Pancreas (tissue), 10 donors: Measurements from ENCODE around the gene USB1. TPM values are rescaled to one million over a fixed set of nuclear protein-coding genes. Genes with fewer than 3 reads are reported as not detected.

Experiments
- ATAC-seq, 4 donors: fragments of 200-7000 bp; cut with Tn5 transposase; one replicate each; pipeline versions ENCODE4 v1.8.0 to v1.9.1; 2020; ENCODE audit warnings: mild to moderate bottlenecking in 4 of 4, moderate library complexity in 4 of 4
- DNase-seq, 6 donors: peaks; one replicate each; pipeline ENCODE4 v3.0.0-alpha.2; 2020
- FAIRE-seq: peaks from 2 replicates; lab custom pipeline; 2012; peaks lifted over from hg19 to GRCh38; lab: Jason Lieb, UNC
- H3K27ac ChIP-seq, 4 donors: fragments of 200-600 bp; sonication (generic); 1 replicate in 3 of 4; 2 replicates in 1 of 4; pipeline versions ENCODE4 v1.5.0 to v1.8.0; 2020
- H3K27me3 ChIP-seq, 4 donors: fragments of 200-600 bp; one replicate each; pipeline ENCODE4 v1.8.0; 2021
- H3K36me3 ChIP-seq, 3 donors: fragments of 200-600 bp; sonication (generic) in 1 of 3; one replicate each; pipeline versions ENCODE4 v1.5.0 to v1.8.0; 2020 to 2021
- H3K4me1 ChIP-seq, 3 donors: fragments of 200-600 bp; one replicate each; pipeline ENCODE4 v1.8.0; 2021
- H3K4me3 ChIP-seq, 4 donors: fragments of 200-600 bp; sonication (generic) in 2 of 4; one replicate each; pipeline versions ENCODE4 v1.5.0 to v1.8.0; 2020 to 2021
- H3K9me3 ChIP-seq, 4 donors: fragments of 200-600 bp; one replicate each; pipeline ENCODE4 v1.8.0; 2021
- CTCF ChIP-seq, 4 donors: fragments of 200-600 bp; sonication (generic) in 3 of 4; IDR thresholded peaks; one replicate each; pipeline versions ENCODE4 v1.5.0 to v1.8.0; 2021; ENCODE audit warnings: antibody characterized with exemption in 4 of 4
- whole genome bisulfite sequencing, 2 donors: extraction: QIAGEN DNeasy Blood & Tissue Kit; methylation state at CpG; one replicate each; pipeline ENCODE4 v1.1.7; 2013; 5-methylcytosine and 5-hydroxymethylcytosine counted together
- intact Hi-C, 3 donors: fragments of 100-400 bp; cut with DNase I; formaldehyde crosslinking; loops; one replicate each; pipeline versions ENCODE4 v1.11.1 to v1.14.2; 2022
- polyA plus RNA-seq, 2 donors: library from polyadenylated mRNA; stranded (reverse); fragments of 200-250 nt; gene quantifications; one replicate each; pipeline ENCODE4 v1.2.3, GENCODE V29; 2013
- total RNA-seq, 6 donors: library from RNA; stranded (reverse); fragmentation: NEBNext Ultra II Directional in 4 of 6; extraction: Animal tissue kit (Norgen Biotek cat#: 25700) in 4 of 6; gene quantifications; one replicate each; pipeline versions ENCODE4 v1.2.1 to v1.2.4, GENCODE V29; 2021 to 2023
- donor health status: healthy with polysubstance abuse.
- donor health status: DM: no; HTN: no; CAD: no; lungs with moderate emphysema.
- donor health status: DM: no; HTN: no; CAD: no.
- donor health status: control.
- donor health status: control.
- donor health status: Bipolar disorder and iron deficiency.
- donor health status: DM: yes; HTN: yes; CAD: no.
- donor health status: DM: no; HTN: no; CAD: no.
- donor health status: DM: no; HTN: no; CAD: no.
- donor health status: DM: yes; HTN: yes; CAD: no.

USB1 gene
- total and polyA plus RNA-seq, 8 donors = 13.5 to 23.6 (median 17.7) TPM

GRCh38 chr16:57967916-57968315 is 33.3 kb upstream of the USB1 start:
- ATAC-seq (no peak), FAIRE-seq (no peak)

GRCh38 chr16:57969451-57970123 is 31.6 kb upstream of the USB1 start:
- no peaks in the 10 kb centered on the region for H3K27me3 ChIP-seq
- ATAC-seq (no peak), FAIRE-seq (no peak), DNase-seq (no peak)
- no peaks in the 10 kb centered on the region for H3K36me3 ChIP-seq
- H3K9me3 ChIP-seq = no peaks in the 10 kb centered on the region
- intact Hi-C loops = no loop called here
- H3K27ac ChIP-seq = no peak overlapping the region
- H3K4me1 ChIP-seq = no peaks in the 10 kb centered on the region
- WGBS, 2 donors = 76 to 87% methylated on average over 10 of the region's 10 CpGs
- no peak for TF ChIP-seq CTCF (IDR thresholded peaks at IDR 0.05)
- H3K4me3 ChIP-seq = no peak overlapping the region

More at GRCh38 chr16:57967916-57968315, 33.3 kb upstream of the USB1 start:
- H3K27ac ChIP-seq = no peak overlapping the region
- no peaks in the 10 kb centered on the region for H3K4me1 ChIP-seq
- no peaks in the 10 kb centered on the region for H3K27me3 ChIP-seq
- H3K36me3 ChIP-seq = no peaks in the 10 kb centered on the region
- DNase-seq = no peak
- no peaks in the 10 kb centered on the region for H3K9me3 ChIP-seq
- TF ChIP-seq CTCF (IDR thresholded peaks at IDR 0.05) = no peak
- H3K4me3 ChIP-seq = no peak overlapping the region
- intact Hi-C loops = no loop called here

GRCh38 chr16:57970319-57970718 is 30.9 kb upstream of the USB1 start:
- WGBS, 2 donors = 79 to 80% methylated on average over 13 of the region's 13 CpGs
- Histone ChIP-seq H3K9me3 (no peaks in the 10 kb centered on the region), H3K4me1 (no peaks in the 10 kb centered on the region), H3K27ac (no peak overlapping the region), H3K27me3 (no peaks in the 10 kb centered on the region), H3K36me3 (no peaks in the 10 kb centered on the region), H3K4me3 (no peak overlapping the region)
- no peak for DNase-seq
- TF ChIP-seq CTCF (IDR thresholded peaks at IDR 0.05) = no peak
- ATAC-seq = no peak
- FAIRE-seq = no peak
- intact Hi-C loops = no loop called here

GRCh38 chr16:57970970-57971369 is 30.2 kb upstream of the USB1 start, which contains the start of gene CNGB1:
Gene CNGB1, minus strand, starts transcription at chr16:57971128. Its CDS starts 3,842 bp downstream, at chr16:57967286.
- 66 to 68% methylated on average over 6 of the region's 6 CpGs for WGBS, 2 donors
- no peaks in the 10 kb centered on the region for H3K36me3 ChIP-seq
- TF ChIP-seq CTCF (IDR thresholded peaks at IDR 0.05) = no peak
- FAIRE-seq (no peak), DNase-seq (no peak), ATAC-seq (no peak)
- H3K27me3 ChIP-seq = no peaks in the 10 kb centered on the region
- H3K4me3 ChIP-seq = no peak within 1 kb of the TSS
- H3K27ac ChIP-seq = no peak within 1 kb of the TSS
- intact Hi-C loops = no loop called here
- H3K9me3 ChIP-seq = no peaks in the 10 kb centered on the region
- H3K4me1 ChIP-seq = no peaks in the 10 kb centered on the region

GRCh38 chr16:57971848-57972247 is 29.4 kb upstream of the USB1 start:
- no peak for FAIRE-seq
- TF ChIP-seq CTCF (IDR thresholded peaks at IDR 0.05) = no peak
- 89 to 100% methylated on average over 1 of the region's 1 CpG for WGBS, 2 donors

More at GRCh38 chr16:57971848-57972247, 29.4 kb upstream of the USB1 start:
- Histone ChIP-seq H3K9me3 (no peaks in the 10 kb centered on the region), H3K36me3 (no peaks in the 10 kb centered on the region), H3K4me3 (no peak overlapping the region), H3K27me3 (no peaks in the 10 kb centered on the region), H3K27ac (no peak overlapping the region), H3K4me1 (no peaks in the 10 kb centered on the region)
- intact Hi-C loops = no loop called here
- no peak for DNase-seq
- ATAC-seq = no peak
